Astrocyte of the spinal cord (primary cell): ENCODE data around the gene BPIFB3.

ENCODE experiments used
- DNase-seq: peaks from one replicate; pipeline ENCODE4 v3.0.0; 2011; ENCODE audit warnings: low read depth, low spot score
- H3K4me3 ChIP-seq: 2 replicates; pipeline ENCODE4 v1.5.1; 2011; ENCODE audit warnings: low read depth, mild to moderate bottlenecking, low read length, moderate library complexity
- in situ Hi-C: cut with HindIII; loops from 2 replicates; pipeline ENCODE4 v1.10.0; 2017; ENCODE audit warnings: low sequenced_read_pairs
- TF ChIP-seq, protein P1 (sequence below): IDR thresholded peaks from 2 replicates; pipeline ENCODE4 v1.5.1; 2012; ENCODE audit warnings: low read depth, mild to moderate bottlenecking, low read length, inconsistent platforms

The BPIFB3 gene

DNA sequence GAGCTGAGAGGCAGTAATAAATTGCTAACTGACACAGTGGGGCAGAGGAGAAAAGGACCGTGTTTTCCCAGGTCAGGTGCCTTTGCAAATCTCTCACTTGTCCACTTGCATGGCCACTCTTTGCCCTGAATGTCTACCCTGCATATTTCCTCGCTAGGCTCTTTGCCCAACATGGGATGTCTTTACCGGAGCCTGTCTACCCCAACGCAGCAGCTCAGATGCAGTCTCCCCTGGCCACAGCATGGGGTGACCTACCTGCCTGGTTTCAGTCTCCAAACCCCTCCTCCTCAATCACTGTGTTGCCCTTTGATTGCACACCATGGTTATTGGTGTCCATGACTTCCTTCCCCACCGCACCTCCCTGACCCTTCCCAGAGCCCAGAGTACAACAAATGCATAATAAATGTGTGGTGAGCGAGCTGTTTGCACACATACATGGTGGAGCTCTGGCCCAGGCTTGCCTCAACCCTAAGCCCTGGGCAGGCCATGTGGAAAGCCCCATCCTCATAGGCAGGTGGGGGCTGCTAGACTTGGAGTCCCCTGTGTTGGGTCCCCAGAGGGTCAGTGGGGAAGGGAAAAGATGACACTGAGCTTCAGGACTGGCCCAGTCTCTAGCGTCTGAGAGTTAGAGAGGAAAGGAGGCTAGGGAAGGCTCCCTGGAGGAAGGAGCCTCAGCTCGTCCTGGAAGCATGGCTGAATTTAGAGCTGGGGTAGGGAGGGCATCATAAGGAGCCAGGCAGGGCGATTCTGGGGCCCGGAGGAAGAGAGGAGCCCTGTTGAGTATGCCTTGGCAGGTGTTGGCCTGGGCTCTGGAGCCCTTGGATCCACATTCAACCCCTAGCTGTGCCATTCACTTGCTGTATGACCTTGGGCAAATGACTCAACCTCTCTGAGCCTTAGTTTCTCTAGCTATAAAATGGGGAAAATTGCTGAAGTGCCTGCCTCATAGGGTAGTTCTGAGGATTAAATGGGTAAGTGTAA, 26.6 kb upstream of the BPIFB3 start:
- H3K4me3 ChIP-seq: no peak overlapping the region
- TF ChIP-seq, protein P1, sequence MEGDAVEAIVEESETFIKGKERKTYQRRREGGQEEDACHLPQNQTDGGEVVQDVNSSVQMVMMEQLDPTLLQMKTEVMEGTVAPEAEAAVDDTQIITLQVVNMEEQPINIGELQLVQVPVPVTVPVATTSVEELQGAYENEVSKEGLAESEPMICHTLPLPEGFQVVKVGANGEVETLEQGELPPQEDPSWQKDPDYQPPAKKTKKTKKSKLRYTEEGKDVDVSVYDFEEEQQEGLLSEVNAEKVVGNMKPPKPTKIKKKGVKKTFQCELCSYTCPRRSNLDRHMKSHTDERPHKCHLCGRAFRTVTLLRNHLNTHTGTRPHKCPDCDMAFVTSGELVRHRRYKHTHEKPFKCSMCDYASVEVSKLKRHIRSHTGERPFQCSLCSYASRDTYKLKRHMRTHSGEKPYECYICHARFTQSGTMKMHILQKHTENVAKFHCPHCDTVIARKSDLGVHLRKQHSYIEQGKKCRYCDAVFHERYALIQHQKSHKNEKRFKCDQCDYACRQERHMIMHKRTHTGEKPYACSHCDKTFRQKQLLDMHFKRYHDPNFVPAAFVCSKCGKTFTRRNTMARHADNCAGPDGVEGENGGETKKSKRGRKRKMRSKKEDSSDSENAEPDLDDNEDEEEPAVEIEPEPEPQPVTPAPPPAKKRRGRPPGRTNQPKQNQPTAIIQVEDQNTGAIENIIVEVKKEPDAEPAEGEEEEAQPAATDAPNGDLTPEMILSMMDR: no peak
- in situ Hi-C loops: no loop called here
- no peak for DNase-seq

DNA sequence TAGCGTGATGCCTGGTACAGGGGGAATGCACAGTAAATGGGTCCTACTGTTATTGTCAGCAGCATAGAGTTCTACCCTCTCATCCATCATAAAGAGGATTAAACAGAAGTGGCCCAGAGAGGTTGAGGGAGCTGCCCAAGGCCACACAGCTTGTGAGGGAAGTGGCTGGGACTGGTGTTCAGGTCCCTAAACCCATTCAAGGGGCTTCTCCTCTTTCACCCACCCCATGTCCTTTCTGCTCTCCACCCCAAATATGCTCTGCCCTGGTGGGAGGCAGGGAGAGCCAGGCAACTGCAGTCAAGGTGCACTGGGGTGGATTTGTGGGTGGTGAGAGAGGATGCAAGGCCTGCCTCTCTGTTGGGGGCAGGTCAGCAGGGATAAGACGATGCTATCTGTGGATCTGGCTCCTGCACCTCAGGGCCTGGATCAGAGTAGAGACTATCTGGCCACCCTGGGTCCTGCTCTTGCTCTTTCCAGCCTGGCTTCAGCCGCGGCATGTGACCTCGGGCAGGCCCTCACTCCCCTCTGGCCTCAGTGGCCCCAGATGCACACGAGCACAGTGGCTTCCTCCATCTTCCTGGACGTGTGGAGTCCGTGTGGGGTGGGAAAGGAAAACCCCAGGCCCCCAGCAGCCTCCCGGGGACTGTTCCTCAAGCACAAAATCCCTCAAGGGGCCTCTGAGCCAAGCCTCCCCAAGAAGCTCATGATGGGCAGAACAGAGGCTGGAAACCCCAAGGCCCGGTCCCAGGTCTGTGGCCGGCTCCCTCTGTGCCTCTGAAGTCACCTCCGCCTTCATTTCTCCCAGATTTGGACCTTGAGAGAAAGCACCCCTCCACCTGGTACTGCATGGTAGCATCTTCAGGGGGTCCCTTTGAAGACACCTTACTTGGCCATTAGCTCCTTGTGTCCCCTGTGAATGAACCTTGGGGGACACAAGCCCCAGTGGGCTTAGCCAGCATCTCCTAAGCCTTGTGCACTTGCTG, 25.6 kb upstream of the BPIFB3 start:
- TF ChIP-seq, protein P1: no peak
- in situ Hi-C loops: no loop called here
- H3K4me3 ChIP-seq: no peak overlapping the region
- DNase-seq: no peak

DNA sequence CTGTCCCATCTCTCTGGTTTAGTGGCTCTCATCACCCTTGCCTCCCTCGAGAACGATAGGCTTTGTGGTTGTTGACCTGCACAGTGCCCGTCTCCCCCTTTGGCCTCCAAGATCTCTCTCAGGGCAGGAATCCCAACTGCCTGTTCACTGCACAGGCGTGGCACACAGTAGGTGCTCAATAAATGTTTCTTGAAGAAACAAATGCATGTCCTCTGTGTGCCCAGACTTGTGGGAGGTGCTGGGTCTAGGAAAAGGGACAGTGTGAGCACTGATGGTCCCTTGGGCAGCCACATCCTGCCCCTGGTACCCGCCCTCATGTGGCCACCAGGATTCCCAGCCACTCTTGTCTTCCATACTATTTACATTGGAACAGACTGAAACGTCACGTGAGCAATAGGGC, 24.8 kb upstream of the BPIFB3 start:
- TF ChIP-seq, protein P1: no peak
- in situ Hi-C loops: no loop called here
- H3K4me3 ChIP-seq: no peak overlapping the region
- no peak for DNase-seq

DNA sequence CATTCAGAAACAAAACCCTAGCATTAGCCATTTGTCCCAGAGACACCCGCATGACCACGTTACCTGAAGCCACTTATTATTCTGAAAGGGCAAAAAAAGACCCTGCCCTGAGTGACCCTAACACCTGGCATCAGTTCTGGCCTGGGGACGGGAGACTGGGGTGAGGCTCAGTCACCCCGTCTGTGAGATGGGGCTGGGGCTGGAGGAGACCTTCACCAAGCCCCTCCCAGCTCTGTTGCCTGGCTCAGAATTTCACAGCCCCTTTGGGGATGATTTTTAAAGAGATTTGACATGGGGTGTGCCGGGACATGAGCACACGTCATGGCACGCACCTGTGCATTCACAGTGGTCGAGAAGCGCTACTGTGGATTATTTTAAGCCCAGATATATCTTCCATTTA, 23.6 kb upstream of the BPIFB3 start:
- H3K4me3 ChIP-seq: no peak overlapping the region
- TF ChIP-seq, protein P1: no peak
- in situ Hi-C loops: no loop called here
- no peak for DNase-seq

DNA sequence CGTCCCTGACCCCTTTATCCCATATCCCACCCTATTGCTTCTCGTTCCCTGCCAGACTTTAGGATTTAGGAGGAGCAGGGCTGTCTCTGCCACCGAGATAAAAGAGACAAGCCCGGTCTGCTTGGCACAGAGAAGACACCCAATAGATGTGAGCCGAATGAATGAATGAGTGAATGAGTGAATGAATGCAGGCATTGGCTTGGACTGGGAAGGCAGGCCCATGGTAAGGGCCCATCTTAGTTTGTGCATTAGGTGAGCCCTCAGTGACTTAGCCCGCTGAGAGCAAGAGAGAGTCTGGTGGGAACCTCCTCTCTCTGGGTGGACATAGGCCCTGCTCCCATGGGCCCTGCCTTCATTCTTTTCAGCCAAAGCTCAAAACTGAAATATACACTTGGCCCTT, 23.1 kb upstream of the BPIFB3 start:
- in situ Hi-C loops: no loop called here
- no peak overlapping the region for H3K4me3 ChIP-seq
- TF ChIP-seq, protein P1: no peak
- no peak for DNase-seq

DNA sequence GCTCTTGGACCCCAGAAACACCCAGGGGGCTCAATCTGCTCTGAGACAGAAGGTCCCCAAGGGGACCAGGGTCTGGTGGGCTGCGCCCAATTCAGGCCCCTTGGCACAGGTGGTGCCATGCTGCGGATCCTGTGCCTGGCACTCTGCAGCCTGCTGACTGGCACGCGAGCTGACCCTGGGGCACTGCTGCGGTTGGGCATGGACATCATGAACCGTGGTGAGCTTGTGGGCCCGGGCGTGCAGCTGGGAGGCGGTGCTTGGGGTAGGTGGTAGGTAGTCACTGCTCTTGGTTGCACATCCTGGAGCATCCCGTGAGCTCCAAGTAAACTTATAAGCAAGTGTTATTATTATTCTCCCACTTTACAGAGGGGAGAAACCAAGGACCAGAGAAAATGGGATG, 22.2 kb upstream of the BPIFB3 start, which contains the start of gene BPIFB6:
Gene BPIFB6, plus strand, starts transcription at position 118 of the 400 bp plus-strand sequence. Its CDS starts 0 bp downstream, at position 118.
- TF ChIP-seq, protein P1: no peak
- DNase-seq: no peak
- H3K4me3 ChIP-seq: no peak within 1 kb of the TSS
- in situ Hi-C loops: no loop called here
